ENCODE results near the gene CFAP161.
A peak's percentile ranks its signal among the peaks of the same experiment; 100 is the strongest.

Gene CFAP161

GRCh38 chr15:81170511-81170910 is 36.4 kb downstream of the CFAP161 start:
- no peak overlapping the region for H3K27ac ChIP-seq
- no peak overlapping the region for H3K4me3 ChIP-seq
- peaks cover 0 to 20% (median 4%) of the 10 kb centered on the region in 10 experiments; a peak in 10 of 20 replicates for H3K4me1 ChIP-seq
- no peaks in the 10 kb centered on the region for H3K36me3 ChIP-seq
- H3K9ac ChIP-seq = no peak overlapping the region
- H3K9me3 ChIP-seq (replicated peaks in 1 of 11) = peaks cover 0 to 7% (median 0%) of the 10 kb centered on the region in 11 experiments; a peak in 2 of 22 replicates
- no peak overlapping the region for H3K4me2 ChIP-seq
- TF ChIP-seq Cebpa-rat (IDR thresholded peaks at IDR 0.05) = no peak
- no peaks in the 10 kb centered on the region for H4K20me1 ChIP-seq
- no peaks in the 10 kb centered on the region for H3K27me3 ChIP-seq

DNA sequence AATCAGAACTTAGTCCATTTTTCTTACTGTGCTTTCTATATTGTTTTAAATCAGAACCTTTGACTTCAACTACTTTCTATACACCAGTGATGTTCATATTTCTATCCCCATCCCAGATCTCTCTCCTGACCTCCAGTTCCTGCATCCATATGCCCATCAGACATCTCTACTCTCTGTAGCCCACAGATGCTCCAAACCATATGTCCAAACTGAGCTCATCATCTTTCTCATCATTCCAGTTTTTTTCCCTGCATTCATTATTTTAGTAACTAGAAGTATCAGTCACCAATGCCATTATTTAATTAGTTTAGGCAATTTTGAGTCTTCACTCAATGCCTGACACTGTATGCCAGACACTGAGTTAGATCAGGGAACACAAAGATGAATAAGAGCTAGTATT is 37.2 kb downstream of the CFAP161 start:
- H3K4me1 ChIP-seq = peaks cover 0 to 20% (median 4%) of the 10 kb centered on the region in 10 experiments; a peak in 10 of 20 replicates

DNA sequence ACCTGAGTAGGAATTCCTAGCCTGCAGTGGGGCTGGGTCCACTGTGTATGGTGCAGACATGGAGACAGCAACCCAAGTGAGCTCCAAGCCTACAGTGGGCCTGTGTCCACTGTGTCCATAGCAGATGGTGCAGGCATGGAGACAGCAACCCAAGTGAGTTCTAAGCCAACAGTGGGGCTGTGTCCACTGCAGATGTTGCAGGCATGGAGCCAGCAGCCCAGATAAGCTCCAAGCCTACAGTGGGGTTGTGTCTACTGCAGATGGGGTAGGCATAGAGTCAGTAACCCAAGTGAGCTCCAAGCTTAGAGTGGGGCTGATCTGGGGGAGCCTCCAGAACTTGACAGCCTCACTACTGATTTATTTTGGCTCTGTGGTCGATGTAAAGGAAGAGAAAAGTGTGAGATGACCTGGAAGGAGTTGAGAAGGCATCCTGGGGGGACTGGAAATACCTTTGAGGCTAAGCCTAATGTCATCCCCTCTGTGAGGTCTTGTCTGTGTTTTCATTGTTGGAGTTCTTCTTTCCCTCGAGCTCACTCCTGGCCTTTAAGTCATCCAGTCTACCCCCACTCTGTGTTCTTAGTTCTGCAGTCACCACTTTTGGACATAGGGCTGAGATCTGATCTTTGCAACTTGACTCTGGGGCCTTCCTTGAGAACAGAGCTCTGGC is 40.2 kb downstream of the CFAP161 start:
- H3K4me3 ChIP-seq = no peak overlapping the region
- no peak overlapping the region for H3K27ac ChIP-seq
- H3K9me3 ChIP-seq (replicated peaks in 1 of 11) = peaks cover 0 to 3% (median 0%) of the 10 kb centered on the region in 11 experiments; a peak in 2 of 22 replicates
- H3K9ac ChIP-seq = no peak overlapping the region
- no peaks in the 10 kb centered on the region for H4K20me1 ChIP-seq
- no peaks in the 10 kb centered on the region for H3K4me1 ChIP-seq
- H3K36me3 ChIP-seq = no peaks in the 10 kb centered on the region
- TF ChIP-seq Cebpa-rat (IDR thresholded peaks at IDR 0.05) = no peak
- H3K4me2 ChIP-seq = no peak overlapping the region
- H3K27me3 ChIP-seq = no peaks in the 10 kb centered on the region

More for the DNA sequence above, 37.2 kb downstream of the CFAP161 start:
- Histone ChIP-seq H3K4me2 (no peak overlapping the region), H3K27ac (no peak overlapping the region), H3K27me3 (no peaks in the 10 kb centered on the region), H4K20me1 (no peaks in the 10 kb centered on the region), H3K9me3 (replicated peaks in 1 of 11) (peaks cover 0 to 7% (median 0%) of the 10 kb centered on the region in 11 experiments; a peak in 2 of 22 replicates), H3K9ac (no peak overlapping the region), H3K36me3 (no peaks in the 10 kb centered on the region), H3K4me3 (no peak overlapping the region)
- no peak for TF ChIP-seq Cebpa-rat (IDR thresholded peaks at IDR 0.05)

GRCh38 chr15:81174792-81175327 is 40.8 kb downstream of the CFAP161 start:
- no peaks in the 10 kb centered on the region for H3K27me3 ChIP-seq
- H3K4me1 ChIP-seq = no peaks in the 10 kb centered on the region
- H4K20me1 ChIP-seq = no peaks in the 10 kb centered on the region
- no peak overlapping the region for H3K4me2 ChIP-seq
- no peak overlapping the region for H3K27ac ChIP-seq
- no peak overlapping the region for H3K4me3 ChIP-seq
- no peak overlapping the region for H3K9ac ChIP-seq
- H3K9me3 ChIP-seq (replicated peaks in 1 of 11) = no peaks in the 10 kb centered on the region
- H3K36me3 ChIP-seq = no peaks in the 10 kb centered on the region
- TF ChIP-seq Cebpa-rat (IDR thresholded peaks at IDR 0.05) = no peak

DNA sequence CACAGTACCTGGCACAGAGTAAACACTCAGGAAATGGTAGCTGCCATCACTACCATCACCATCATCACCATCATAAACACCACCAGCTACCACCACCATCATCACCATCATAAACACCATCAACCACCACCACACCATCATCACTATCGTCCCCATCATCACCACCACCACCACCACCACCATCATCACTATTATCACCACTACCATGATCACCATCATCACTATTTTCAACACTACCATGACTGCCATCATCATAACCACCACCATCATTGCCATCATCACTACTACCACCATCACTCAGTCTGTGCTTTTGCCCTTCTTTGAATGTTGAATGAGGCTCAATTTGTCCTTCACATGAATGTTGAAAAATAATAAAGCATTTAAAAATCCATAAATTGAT is 41.4 kb downstream of the CFAP161 start:
- Histone ChIP-seq H3K27me3 (no peaks in the 10 kb centered on the region), H3K4me2 (no peak overlapping the region), H3K27ac (no peak overlapping the region), H3K9ac (no peak overlapping the region), H3K9me3 (replicated peaks in 1 of 11) (no peaks in the 10 kb centered on the region), H3K4me3 (no peak overlapping the region), H4K20me1 (no peaks in the 10 kb centered on the region), H3K4me1 (no peaks in the 10 kb centered on the region), H3K36me3 (no peaks in the 10 kb centered on the region)
- TF ChIP-seq Cebpa-rat (IDR thresholded peaks at IDR 0.05) = no peak

- H3K4me1 ChIP-seq = no peaks in the 10 kb centered on the region
- H3K9ac ChIP-seq = no peak overlapping the region
- no peak overlapping the region for H3K4me2 ChIP-seq
- no peaks in the 10 kb centered on the region for H3K9me3 ChIP-seq (replicated peaks in 1 of 11)
- H3K27me3 ChIP-seq = no peaks in the 10 kb centered on the region
- no peak for TF ChIP-seq Cebpa-rat (IDR thresholded peaks at IDR 0.05)
- no peaks in the 10 kb centered on the region for H4K20me1 ChIP-seq
- no peak overlapping the region for H3K27ac ChIP-seq
- H3K36me3 ChIP-seq = no peaks in the 10 kb centered on the region
- no peak overlapping the region for H3K4me3 ChIP-seq
Observed at GRCh38 chr15:81176291-81176893, 42.3 kb downstream of the CFAP161 start.

DNA sequence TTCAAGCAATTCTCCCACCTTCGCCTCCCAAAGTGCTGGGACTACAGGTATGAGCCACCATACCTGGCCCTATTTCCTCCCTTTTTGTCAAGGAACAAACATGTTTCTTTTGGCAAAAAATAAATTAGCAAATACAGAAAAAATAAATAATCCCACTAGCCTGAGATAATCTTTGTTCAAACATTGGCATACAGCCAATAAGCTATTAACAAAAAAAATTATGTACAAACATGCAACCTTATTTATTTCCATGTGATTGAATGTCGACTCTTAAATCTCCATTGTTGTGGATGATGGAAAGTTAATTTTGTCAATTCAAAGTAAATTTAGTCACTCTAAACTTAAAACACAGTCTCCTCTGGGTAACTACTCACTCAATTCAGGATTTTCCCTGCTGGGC is 44.3 kb downstream of the CFAP161 start:
- Histone ChIP-seq H3K9me3 (replicated peaks in 1 of 11) (no peaks in the 10 kb centered on the region), H3K36me3 (no peaks in the 10 kb centered on the region), H4K20me1 (no peaks in the 10 kb centered on the region), H3K27ac (no peak overlapping the region), H3K9ac (no peak overlapping the region), H3K27me3 (no peaks in the 10 kb centered on the region), H3K4me3 (no peak overlapping the region), H3K4me1 (peaks cover 0 to 6% (median 2%) of the 10 kb centered on the region in 10 experiments; a peak in 4 of 20 replicates), H3K4me2 (no peak overlapping the region)
- TF ChIP-seq Cebpa-rat (IDR thresholded peaks at IDR 0.05) = no peak

- Histone ChIP-seq H3K4me2 (no peak overlapping the region), H3K4me1 (peaks cover 0 to 12% (median 2%) of the 10 kb centered on the region in 10 experiments; a peak in 4 of 20 replicates), H3K36me3 (no peaks in the 10 kb centered on the region), H3K27ac (no peak overlapping the region), H3K4me3 (no peak overlapping the region), H4K20me1 (no peaks in the 10 kb centered on the region), H3K9ac (no peak overlapping the region), H3K27me3 (no peaks in the 10 kb centered on the region), H3K9me3 (replicated peaks in 1 of 11) (no peaks in the 10 kb centered on the region)
- TF ChIP-seq Cebpa-rat (IDR thresholded peaks at IDR 0.05) = no peak
Observed at GRCh38 chr15:81181220-81181619, 47.1 kb downstream of the CFAP161 start.

- Histone ChIP-seq H3K27ac (no peak overlapping the region), H3K9ac (no peak overlapping the region), H3K36me3 (no peaks in the 10 kb centered on the region), H3K4me1 (peaks cover 0 to 12% (median 2%) of the 10 kb centered on the region in 10 experiments; a peak in 4 of 20 replicates), H3K27me3 (no peaks in the 10 kb centered on the region), H3K4me3 (no peak overlapping the region), H3K4me2 (peak overlapping the region in 1 of 11 experiments; percentile 12; a peak in 1 of 22 replicates), H4K20me1 (no peaks in the 10 kb centered on the region), H3K9me3 (replicated peaks in 1 of 11) (no peaks in the 10 kb centered on the region)
- no peak for TF ChIP-seq Cebpa-rat (IDR thresholded peaks at IDR 0.05)
Observed at GRCh38 chr15:81182031-81182755, 48.1 kb downstream of the CFAP161 start.

Data from BLaER1 treated with 17β-estradiol and CSF1 and Interleukin-3, amounts not matched to agents 10 nM and 100 nM (cell line).